ENCODE measurements around the gene KRT75.

DNA sequence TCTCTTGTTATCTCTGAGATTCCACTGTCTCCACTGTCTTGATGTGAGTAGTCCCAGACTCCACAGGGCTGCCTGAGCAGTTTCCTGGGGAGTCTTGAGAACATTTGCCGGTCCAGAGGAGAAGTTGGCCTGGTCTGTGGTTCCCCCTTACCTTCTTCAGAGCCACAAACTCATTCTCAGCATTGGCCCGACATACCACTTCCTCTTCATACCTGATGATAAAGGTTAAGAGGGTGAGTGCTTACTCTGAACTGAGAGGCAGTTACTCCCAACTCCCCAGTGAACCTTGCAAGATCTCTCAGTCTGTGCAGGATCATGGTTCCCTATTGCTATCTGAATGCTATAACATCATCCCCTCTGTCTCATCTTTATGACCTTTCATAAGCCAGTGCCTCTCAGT, 51.3 kb downstream of the KRT75 start:
- TF ChIP-seq, protein P1, sequence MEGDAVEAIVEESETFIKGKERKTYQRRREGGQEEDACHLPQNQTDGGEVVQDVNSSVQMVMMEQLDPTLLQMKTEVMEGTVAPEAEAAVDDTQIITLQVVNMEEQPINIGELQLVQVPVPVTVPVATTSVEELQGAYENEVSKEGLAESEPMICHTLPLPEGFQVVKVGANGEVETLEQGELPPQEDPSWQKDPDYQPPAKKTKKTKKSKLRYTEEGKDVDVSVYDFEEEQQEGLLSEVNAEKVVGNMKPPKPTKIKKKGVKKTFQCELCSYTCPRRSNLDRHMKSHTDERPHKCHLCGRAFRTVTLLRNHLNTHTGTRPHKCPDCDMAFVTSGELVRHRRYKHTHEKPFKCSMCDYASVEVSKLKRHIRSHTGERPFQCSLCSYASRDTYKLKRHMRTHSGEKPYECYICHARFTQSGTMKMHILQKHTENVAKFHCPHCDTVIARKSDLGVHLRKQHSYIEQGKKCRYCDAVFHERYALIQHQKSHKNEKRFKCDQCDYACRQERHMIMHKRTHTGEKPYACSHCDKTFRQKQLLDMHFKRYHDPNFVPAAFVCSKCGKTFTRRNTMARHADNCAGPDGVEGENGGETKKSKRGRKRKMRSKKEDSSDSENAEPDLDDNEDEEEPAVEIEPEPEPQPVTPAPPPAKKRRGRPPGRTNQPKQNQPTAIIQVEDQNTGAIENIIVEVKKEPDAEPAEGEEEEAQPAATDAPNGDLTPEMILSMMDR (IDR thresholded peaks at IDR 0.05; ENCODE audit: extremely low read depth in 1 of 2, insufficient read depth in 1 of 2, low read depth in 1 of 2, low read length in 2 of 2) = no peak
- TF ChIP-seq EZH2 (IDR thresholded peaks at IDR 0.05; ENCODE audit: borderline replicate concordance, low read depth, low read length, severe bottlenecking) = no peak
- no peak for TF ChIP-seq POLR2AphosphoS5 (IDR thresholded peaks at IDR 0.05; ENCODE audit: insufficient read depth, low read depth, low read length)
- no peak for TF ChIP-seq POLR2A (IDR thresholded peaks at IDR 0.05; ENCODE audit: low read depth, low read length)
- TF ChIP-seq FOS (IDR thresholded peaks at IDR 0.05; ENCODE audit: borderline replicate concordance, insufficient read depth, low read length) = no peak
- TF ChIP-seq, protein P2, sequence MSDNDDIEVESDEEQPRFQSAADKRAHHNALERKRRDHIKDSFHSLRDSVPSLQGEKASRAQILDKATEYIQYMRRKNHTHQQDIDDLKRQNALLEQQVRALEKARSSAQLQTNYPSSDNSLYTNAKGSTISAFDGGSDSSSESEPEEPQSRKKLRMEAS (IDR thresholded peaks at IDR 0.05; ENCODE audit: insufficient read depth, insufficient read length) = no peak
- no peak for TF ChIP-seq MYC (IDR thresholded peaks at IDR 0.05; ENCODE audit: low read depth, low read length)

All from endothelial cell of umbilical vein (primary cell).